ENCODE data around the gene PPP1R36.

DNA sequence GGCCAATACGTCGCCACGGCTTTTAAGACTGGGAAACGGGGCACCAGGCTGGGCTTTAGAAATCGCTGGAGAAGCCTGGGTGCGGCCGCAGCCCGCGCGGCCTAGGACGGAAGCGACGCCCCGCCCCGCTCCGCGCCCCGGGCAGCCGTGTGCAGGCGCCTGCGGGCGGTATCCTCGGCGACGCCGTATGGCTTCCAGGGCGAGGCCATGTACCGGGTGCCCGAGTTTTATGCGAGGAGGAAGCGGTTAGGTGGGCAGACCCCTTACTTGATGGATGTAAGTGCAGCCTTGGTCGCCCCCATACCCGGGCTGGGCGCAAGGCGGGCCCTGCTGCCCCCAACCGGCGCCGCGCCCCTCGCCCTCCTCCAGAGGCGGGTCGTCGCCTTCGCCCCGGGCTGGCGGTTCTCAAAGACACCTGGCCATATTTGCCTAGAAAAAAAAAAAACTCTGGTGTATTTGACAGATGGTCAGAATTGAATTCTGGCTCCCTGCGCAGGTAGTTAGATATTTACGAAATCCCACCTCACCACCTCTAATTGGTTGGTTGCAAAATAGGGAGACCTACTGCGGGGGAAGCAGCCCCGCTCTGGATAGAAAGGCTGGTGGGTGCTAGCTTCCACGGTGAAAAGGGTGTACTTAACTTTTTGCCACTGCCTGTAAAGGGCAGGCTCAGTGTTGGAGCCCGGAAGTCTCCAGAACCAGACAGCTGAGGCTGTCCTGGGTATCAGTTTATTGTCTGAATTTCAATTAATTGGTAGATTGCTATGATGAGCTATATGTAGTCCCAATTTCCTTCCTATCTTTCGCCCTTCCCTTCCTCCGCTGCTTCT lies at the start of gene PPP1R36:
- TF ChIP-seq CEBPB (IDR thresholded peaks at IDR 0.05; ENCODE audit: low read depth, low read length), result no peak
- TF ChIP-seq, protein P1, sequence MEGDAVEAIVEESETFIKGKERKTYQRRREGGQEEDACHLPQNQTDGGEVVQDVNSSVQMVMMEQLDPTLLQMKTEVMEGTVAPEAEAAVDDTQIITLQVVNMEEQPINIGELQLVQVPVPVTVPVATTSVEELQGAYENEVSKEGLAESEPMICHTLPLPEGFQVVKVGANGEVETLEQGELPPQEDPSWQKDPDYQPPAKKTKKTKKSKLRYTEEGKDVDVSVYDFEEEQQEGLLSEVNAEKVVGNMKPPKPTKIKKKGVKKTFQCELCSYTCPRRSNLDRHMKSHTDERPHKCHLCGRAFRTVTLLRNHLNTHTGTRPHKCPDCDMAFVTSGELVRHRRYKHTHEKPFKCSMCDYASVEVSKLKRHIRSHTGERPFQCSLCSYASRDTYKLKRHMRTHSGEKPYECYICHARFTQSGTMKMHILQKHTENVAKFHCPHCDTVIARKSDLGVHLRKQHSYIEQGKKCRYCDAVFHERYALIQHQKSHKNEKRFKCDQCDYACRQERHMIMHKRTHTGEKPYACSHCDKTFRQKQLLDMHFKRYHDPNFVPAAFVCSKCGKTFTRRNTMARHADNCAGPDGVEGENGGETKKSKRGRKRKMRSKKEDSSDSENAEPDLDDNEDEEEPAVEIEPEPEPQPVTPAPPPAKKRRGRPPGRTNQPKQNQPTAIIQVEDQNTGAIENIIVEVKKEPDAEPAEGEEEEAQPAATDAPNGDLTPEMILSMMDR (IDR thresholded peaks at IDR 0.05; ENCODE audit: control extremely low read depth in 1 of 3, insufficient read depth in 1 of 3, low read depth in 1 of 3, low read length in 3 of 3), result no peak
- TF ChIP-seq JUND (IDR thresholded peaks at IDR 0.05; ENCODE audit: low read length), result no peak
- TF ChIP-seq, protein P2, sequence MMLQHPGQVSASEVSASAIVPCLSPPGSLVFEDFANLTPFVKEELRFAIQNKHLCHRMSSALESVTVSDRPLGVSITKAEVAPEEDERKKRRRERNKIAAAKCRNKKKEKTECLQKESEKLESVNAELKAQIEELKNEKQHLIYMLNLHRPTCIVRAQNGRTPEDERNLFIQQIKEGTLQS (IDR thresholded peaks at IDR 0.05; ENCODE audit: insufficient read depth, low read depth, low read length), result no peak
- TF ChIP-seq CHD1 (IDR thresholded peaks at IDR 0.05; ENCODE audit: low read depth, low read length), result no peak
- TF ChIP-seq RNF2 (IDR thresholded peaks at IDR 0.05; ENCODE audit: borderline replicate concordance, low read depth, low read length, missing control alignments, poor library complexity, severe bottlenecking), result no peak
- no peak for TF ChIP-seq POLR2AphosphoS5 (IDR thresholded peaks at IDR 0.05; ENCODE audit: low read depth, low read length)
- TF ChIP-seq POLR2A (IDR thresholded peaks at IDR 0.05; ENCODE audit: control extremely low read depth in 1 of 2, low read depth in 2 of 2, low read length in 2 of 2), result peak in 1 of 2 experiments; percentile 39; a peak in 1 of 3 replicates
- no peak for TF ChIP-seq HDAC2 (IDR thresholded peaks at IDR 0.05; ENCODE audit: borderline replicate concordance in 1 of 2, low read depth in 2 of 2, low read length in 2 of 2)
- no peak for TF ChIP-seq HDAC6 (IDR thresholded peaks at IDR 0.05; ENCODE audit: low read depth, low read length)
- no peak for TF ChIP-seq TEAD4 (IDR thresholded peaks at IDR 0.05; ENCODE audit: low read depth, low read length)
- no peak for TF ChIP-seq EZH2 (IDR thresholded peaks at IDR 0.05; ENCODE audit: low read depth, low read length, severe bottlenecking)
- TF ChIP-seq, protein P3, sequence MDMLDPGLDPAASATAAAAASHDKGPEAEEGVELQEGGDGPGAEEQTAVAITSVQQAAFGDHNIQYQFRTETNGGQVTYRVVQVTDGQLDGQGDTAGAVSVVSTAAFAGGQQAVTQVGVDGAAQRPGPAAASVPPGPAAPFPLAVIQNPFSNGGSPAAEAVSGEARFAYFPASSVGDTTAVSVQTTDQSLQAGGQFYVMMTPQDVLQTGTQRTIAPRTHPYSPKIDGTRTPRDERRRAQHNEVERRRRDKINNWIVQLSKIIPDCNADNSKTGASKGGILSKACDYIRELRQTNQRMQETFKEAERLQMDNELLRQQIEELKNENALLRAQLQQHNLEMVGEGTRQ (IDR thresholded peaks at IDR 0.05; ENCODE audit: low read length), result no peak
